H54 (cell line): Measurements from ENCODE around the gene AGPAT2.
"Not testable (repeated sequence)": the region's sequence is repeated elsewhere in the genome, so short reads cannot be mapped to it uniquely, and the experiment has no call there.

ENCODE experiments used
- DNase-seq: peaks from one replicate; pipeline ENCODE4 v3.0.0; 2011; ENCODE audit warnings: low spot score, mixed read lengths; ENCODE audit not compliant: insufficient read length
- FAIRE-seq: peaks from 3 replicates; lab custom pipeline; 2011; peaks lifted over from hg19 to GRCh38; lab: Jason Lieb, UNC
- POLR2A ChIP-seq: IDR thresholded peaks from 2 replicates; pipeline ENCODE4 v1.6.1; 2011; ENCODE audit warnings: low read depth, mild to moderate bottlenecking, low read length

Gene AGPAT2

DNA sequence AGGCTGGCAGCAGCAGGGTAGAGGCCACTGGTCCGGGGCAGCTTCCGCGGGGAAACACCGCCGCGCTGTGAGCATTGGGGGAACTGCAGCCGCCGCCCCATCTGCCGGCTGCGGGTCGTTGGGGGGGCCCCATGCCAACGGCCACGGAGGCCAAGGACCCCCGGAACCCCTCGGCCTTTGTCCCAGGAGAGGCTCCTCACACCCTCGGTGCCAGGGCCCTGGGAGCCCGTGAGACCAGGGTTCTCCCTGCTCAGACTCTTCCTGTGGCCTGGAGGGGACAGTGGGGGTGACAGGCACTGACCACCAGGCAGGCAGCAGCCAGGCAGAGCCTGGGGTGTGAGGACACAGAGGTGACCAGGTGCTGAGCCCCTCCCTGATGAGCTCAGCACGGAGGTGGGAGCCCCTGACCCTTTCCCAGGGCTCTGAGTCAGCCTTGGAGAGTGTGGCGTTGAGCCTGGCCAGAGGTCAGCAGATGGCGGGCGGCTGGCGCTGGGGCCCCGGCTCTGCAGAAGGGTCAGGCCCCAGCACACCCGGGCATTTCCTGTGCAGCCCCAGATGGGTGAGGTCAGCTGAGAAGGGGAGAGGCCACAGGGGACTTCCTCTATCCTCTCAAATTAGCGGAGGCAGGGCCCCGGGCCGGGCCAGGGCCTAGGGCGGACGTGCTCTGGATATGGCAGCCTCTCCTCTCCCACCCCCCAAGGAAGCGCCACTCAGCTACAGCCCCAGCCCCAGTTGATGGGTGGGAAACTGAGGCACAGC lies 42.5 kb downstream of the AGPAT2 start:
- peak; percentile 100 for DNase-seq

DNA sequence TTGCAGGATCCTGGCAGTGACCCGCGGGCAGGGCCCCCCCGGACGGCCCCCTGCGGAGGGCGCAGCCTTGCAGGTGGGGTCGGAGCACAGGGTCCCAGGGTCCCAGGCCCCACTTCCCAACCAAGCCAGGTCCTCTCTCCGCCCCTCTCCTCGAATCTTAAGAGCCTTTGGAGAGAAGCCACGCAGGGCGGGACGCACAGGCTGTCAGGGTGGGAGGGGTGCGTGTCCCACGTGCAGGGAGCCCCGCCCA lies 43.0 kb downstream of the AGPAT2 start:
- no peak for DNase-seq
- peak; percentile 78 for FAIRE-seq
- TF ChIP-seq POLR2A, result no peak

More for the DNA sequence above, 42.5 kb downstream of the AGPAT2 start:
- FAIRE-seq, result peak; percentile 38
- no peak for TF ChIP-seq POLR2A

DNA sequence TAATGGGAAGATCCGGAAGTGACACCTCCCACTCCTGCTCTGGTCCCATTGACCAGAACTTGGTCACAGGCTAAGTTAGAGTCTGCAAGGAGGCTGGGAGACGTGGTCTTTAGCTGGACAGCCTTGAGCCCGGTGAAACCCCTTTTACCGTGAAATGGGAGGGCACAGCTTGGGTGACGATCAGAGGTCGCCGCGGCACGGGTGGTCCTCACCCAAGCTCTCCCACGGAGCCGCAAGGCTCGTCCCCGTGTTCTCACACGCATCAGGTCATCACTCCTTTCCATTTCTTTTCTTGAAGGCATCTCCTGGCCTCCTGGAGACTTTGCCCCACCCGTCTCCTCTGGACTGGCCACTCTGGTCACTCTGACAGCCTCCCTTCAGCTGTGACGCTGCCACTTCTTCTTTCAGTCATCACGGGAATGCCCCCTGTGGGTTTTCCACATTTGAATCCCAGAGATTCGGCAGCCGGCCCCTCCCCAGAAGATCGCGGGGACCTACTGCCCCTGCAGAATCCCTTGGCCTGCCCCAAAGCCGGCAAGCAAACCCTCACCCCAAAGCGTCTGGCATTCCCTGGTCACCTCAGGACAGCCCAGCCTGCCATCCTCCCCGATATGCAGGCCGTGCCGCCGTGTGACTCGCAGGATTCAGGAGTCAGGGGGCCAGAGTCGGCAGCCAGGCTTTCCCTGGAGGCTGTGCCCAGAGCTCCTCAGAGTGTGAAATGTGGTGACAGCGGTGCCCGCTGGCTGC lies 43.5 kb downstream of the AGPAT2 start:
- FAIRE-seq (no peak), DNase-seq (no peak)
- TF ChIP-seq POLR2A, result no peak

DNA sequence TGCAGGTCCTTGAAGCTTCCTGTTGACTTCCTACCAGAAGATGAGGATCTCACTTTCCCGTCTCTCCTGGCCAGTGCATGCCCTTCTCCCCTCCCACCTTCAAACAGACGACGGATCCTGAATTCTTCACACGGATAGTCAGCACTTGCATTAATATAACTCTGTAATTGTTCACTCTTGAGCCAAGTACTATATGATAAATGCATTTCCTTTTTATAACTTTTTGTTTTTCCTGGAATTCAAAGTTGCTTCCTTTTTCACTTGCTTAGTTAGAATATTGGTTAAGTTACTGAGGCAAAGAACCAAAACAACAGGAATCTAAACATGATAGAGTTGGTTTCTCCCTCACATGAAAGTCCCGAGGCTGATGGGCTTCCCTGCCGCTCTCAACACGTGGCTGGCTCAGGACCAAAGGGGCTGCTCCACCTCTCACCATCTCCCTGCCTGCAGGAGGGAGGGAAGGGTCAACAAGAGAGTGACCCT lies 44.8 kb downstream of the AGPAT2 start:
- FAIRE-seq, result no peak
- no peak for TF ChIP-seq POLR2A
- no peak for DNase-seq

DNA sequence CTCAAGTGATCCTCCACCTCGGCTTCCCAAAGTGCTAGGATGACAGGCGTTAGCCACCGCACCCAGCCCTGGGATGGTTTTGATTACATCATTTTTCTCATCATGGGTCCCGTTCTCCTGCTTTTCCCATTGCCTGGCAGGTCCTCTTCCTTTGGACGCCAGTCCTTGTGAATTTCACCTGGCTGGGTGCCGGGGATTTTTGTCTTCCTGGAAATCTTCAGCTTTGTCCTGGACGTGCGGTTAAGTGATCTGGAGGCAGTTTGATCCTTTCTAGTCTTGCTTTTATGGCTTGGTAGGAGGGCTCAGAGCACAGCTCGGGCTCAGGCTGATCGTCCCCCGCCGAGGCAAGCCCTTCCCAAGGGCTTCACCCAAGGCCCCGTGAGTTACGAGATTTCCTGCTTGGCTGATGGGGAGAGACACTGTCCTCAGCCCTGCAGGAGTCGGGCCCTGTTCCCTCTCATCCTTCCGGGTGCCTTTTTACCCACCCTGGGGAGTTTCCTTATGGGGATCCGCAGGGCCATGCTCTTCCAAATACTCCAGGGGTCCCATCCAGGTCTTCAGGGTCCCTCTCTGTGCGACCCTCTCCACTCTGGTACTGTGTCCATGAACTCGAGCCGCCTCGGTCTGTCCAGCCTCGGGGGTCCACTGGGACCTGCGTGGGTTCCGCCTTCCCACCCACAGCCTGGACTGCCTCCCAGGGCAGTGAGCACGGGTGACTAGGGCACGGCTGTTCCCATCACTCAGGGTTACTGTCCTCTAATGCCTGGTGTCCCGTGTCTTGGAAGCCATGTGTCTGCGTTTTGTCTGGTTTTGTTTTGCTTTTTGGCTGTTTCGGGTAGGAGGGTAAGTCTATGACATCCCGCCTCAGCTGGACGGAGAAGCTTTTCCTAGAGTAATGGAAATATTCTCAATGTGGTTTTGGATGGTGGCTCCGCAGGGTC lies 46.8 kb downstream of the AGPAT2 start:
- TF ChIP-seq POLR2A, result no peak
- DNase-seq (no peak), FAIRE-seq (no peak)

DNA sequence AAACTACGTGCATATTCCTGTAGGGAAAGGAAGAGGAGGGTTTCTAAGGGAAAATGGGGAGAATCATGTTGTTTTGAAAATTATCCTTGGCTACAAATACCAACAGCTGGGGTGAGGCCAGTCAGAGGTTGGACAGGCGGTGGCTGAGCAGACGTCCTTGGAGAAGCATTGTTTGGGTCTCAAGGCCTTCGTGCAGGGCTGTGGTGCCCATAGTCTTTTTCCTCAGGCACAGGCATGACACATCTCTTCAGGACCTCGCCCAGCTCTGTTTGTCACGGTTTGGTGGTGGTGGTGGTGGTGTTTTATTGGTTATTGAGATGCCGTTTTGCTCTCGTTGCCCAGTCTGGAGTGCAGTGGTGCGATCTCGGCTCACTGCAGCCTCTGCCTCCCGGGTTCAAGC lies 52.4 kb downstream of the AGPAT2 start:
- FAIRE-seq, result no peak
- no peak for TF ChIP-seq POLR2A

DNA sequence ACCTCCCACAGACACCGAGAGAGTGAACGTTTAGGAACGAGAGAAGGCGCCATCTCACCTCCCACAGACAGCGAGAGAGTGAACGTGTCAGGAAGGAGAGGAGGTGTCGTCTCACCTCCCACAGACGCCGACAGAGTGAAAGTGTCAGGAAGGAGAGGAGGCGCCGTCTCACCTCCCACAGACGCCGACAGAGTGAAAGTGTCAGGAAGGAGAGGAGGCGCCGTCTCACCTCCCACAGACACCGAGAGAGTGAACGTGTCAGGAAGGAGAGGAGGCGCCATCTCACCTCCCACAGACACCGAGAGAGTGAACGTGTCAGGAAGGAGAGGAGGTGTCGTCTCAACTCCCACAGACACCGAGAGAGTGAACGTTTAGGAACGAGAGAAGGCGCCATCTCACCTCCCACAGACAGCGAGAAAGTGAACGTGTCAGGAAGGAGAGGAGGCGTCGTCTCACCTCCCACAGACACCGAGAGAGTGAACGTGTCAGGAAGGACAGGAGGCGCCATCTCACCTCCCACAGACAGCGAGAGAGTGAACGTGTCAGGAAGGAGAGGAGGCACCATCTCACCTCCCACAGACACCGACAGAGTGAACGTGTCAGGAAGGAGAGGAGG lies 54.7 kb downstream of the AGPAT2 start:
- FAIRE-seq, DNase-seq: not testable (repeated sequence)

More for the DNA sequence above, 52.4 kb downstream of the AGPAT2 start:
- no peak for DNase-seq

DNA sequence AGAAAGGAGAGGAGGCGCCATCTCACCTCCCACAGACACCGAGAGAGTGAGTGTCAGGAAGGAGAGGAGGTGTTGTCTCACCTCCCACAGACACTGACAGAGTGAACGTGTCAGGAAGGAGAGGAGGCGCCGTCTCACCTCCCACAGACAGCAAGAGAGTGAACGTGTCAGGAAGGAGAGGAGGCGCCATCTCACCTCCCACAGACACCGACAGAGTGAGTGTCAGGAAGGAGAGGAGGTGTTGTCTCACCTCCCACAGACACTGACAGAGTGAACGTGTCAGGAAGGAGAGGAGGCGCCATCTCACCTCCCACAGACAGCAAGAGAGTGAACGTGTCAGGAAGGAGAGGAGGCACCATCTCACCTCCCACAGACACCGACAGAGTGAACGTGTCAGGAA lies 55.2 kb downstream of the AGPAT2 start:
- not testable (repeated sequence) for DNase-seq, FAIRE-seq

DNA sequence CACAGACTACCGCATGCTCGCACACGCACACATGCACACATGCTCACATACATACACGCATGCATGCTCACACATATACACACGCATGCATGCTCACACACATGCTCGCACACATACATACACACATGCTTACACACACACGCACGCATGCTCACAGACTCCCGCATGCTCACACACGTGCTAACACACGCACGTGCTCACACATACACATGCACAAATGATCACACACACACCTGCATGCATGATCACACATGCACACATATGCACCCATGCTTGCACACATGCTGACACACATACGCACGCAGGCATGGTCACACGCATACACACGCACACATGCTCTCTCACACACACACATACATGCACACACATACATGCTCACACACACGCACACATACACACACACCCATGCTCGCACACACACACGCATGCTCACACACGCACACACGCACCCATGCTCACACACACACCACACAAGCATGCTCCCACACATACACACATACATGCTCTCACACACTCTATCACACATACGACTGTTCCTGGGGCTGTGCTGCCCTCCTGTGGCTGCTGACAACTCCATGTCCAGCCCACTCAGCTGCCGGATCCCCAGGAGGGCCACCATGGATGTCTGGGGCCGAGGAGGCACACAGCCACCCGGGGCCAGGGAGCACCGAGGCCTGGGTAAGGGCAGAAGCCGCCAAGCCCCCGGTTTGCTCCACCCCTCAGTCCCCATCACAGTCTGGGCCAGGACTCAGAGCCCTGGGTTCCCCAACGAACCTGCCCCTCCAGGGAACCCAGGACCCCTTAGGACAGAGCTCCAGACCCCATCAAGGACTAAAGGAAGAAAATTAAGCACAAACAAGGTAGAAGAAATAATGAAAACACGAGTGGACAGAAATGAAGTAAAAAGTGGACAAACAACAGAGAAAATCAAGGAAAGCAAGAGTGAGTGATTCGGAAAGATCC lies 55.9 kb downstream of the AGPAT2 start:
- FAIRE-seq (no peak), DNase-seq (peak; percentile 94)

DNA sequence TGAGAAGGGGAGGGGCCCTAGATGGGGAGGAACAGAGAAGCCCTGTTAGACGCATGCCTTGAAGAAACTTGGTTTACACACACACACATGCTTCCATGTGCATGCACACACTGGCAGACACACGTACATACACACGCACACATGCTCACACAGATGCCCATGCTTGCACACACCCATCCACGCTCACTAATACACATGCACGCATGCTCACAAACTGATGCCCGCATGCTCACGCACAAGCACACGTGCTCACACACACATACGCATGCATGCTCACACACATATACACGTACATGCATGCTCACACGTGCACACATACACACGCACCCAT lies 56.6 kb downstream of the AGPAT2 start:
- no peak for TF ChIP-seq POLR2A
- FAIRE-seq, result no peak
- no peak for DNase-seq

More for the DNA sequence above, 55.9 kb downstream of the AGPAT2 start:
- TF ChIP-seq POLR2A, result no peak

DNA sequence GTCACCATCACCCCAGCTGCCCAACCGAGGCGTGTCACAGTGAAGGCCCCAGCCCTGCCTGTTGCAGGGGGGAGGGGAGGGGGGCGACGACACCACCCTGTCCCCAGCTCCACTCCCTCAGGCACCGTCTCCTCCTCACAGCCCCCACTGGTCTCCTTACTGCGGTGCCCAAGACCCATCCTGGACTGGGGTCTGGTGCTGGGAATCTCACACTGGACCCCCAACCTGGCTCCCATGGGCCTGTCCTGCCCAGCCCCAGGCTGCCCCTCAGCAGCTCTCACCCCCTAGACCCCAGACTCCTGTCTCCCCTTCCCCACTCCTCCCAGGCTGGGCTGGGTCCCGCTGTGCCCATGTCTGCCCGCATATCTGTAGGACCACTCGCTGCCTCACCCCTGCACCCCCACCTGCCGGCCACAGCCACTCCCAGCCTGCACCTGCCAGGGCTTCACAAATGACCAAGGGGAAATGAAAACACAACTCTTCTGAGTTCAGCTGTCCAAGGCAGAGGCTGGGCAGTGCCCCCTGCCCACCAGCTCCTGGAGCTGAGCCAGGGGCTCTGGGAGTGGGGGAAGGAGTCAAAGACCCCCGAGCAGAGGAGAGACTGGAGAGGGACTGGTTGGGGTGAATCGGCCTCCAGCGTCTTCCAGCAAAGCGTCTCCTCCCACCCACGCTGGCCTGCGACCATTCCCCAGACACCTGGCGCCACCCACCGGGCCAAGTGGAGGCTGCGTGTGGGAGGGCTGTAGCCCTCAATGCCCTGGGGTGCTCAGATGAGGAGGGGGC lies 57.2 kb downstream of the AGPAT2 start:
- FAIRE-seq (no peak), DNase-seq (no peak)
- TF ChIP-seq POLR2A, result no peak
